Testis (tissue), 3 donors: ENCODE measurements around the gene PRUNE1. TPM values are rescaled to one million over a fixed set of nuclear protein-coding genes. Genes with fewer than 3 reads are reported as not detected.

ENCODE experiments used
- DNase-seq: peaks from one replicate; pipeline ENCODE4 v3.0.0-alpha.2; 2019
- H3K27ac ChIP-seq, 2 donors: fragments of 200-600 bp; sonication (generic); one replicate each; pipeline ENCODE4 v1.5.1; 2019
- H3K27me3 ChIP-seq: fragments of 200-600 bp; sonication (generic); one replicate; pipeline ENCODE4 v1.5.1; 2019
- H3K36me3 ChIP-seq: fragments of 200-600 bp; sonication (generic); one replicate; pipeline ENCODE4 v1.5.1; 2017; ENCODE audit warnings: low read depth; ENCODE audit errors: missing control alignments
- H3K4me1 ChIP-seq: fragments of 200-600 bp; sonication (generic); one replicate; pipeline ENCODE4 v1.5.1; 2019
- H3K4me3 ChIP-seq, 2 donors: fragments of 200-600 bp; sonication (generic); one replicate each; pipeline ENCODE4 v1.5.1; 2017 to 2019
- H3K9me3 ChIP-seq: fragments of 200-600 bp; sonication (generic); one replicate; pipeline ENCODE4 v1.5.1; 2017
- POLR2A ChIP-seq: fragments of 450-650 bp; IDR thresholded peaks from one replicate; pipeline ENCODE4 v1.6.1; 2017; ENCODE audit warnings: antibody characterized with exemption, mild to moderate bottlenecking, moderate library complexity
- WGBS, 2 donors: methylation state at CpG; one replicate each; pipeline ENCODE4 v1.1.5; 2018; 5-methylcytosine and 5-hydroxymethylcytosine counted together
- intact Hi-C: fragments of 100-400 bp; cut with DNase I; formaldehyde crosslinking; loops from one replicate; pipeline ENCODE4 v1.15.1; 2023; ENCODE audit warnings: low total_unique reads
- polyA plus RNA-seq: library from polyadenylated mRNA; stranded (reverse); fragments of 350-450 nt; fragmentation: Illumina TruSeq; extraction: RNeasy Lipid Tissue Mini Kit (QIAGEN cat#74804); gene quantifications from one replicate; pipeline ENCODE4 v1.2.3, GENCODE V29; 2014; ENCODE audit warnings: low read depth, low replicate concordance; ENCODE audit not compliant: insufficient read depth
- total RNA-seq, 2 donors: library from RNA; depleted of rRNA; stranded (reverse); fragments of >200 nt; gene quantifications; one replicate each; pipeline ENCODE4 v1.2.3, GENCODE V29; 2016
- TF ChIP-seq, protein P1 (sequence below), 3 experiments: fragments of 450-650 bp in 2 of 3; fragments of 200-600 bp in 1 of 3; sonication (generic) in 1 of 3; IDR thresholded peaks; one replicate each; pipeline ENCODE4 v1.5.1; 2016 to 2019; ENCODE audit warnings: antibody characterized with exemption in 3 of 3, mild to moderate bottlenecking in 2 of 3, moderate library complexity in 1 of 3

The PRUNE1 gene
- total and polyA plus RNA-seq, 3 donors from 2014 or later = 41.1 to 63.9 (median 45.5) TPM

DNA sequence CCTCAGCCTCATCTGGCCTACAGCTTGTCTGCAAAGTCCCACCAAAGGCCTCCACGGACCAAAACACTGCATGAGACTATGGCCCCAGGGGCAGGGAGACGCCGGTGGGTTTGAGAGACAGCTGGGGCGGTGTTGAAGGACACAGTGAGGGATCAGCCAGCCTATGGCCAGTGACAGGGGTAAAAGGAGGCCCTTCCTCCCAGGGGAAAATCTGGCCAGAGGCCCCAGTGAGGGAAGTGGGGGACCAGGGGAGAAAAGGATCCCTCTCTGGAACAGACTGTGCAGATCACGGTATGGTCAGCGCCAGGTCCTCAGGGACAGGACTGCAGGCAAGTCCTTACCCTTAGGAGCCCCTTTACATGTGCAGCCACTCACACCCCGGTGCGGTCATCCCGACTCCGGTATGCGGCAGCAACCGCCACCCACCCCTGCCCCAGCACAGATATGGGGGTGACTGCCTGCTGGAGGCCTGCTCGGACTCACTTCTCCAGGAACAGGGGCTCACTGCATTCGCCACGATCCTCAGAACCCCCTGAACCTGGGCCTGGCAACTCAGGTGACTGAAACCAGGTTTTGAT, 34.9 kb upstream of the PRUNE1 start:
- peaks cover 34% of the 10 kb centered on the region for H3K4me1 ChIP-seq
- peak; percentile 33 for DNase-seq
- WGBS, 2 donors = 5% methylated on average over 12 to 15 of the region's 15 CpGs
- peak overlapping the region; percentile 93 to 96 for H3K27ac ChIP-seq
- intact Hi-C loops = no loop called here
- H3K27me3 ChIP-seq = no peaks in the 10 kb centered on the region
- TF ChIP-seq POLR2A = no peak
- TF ChIP-seq, protein P1, sequence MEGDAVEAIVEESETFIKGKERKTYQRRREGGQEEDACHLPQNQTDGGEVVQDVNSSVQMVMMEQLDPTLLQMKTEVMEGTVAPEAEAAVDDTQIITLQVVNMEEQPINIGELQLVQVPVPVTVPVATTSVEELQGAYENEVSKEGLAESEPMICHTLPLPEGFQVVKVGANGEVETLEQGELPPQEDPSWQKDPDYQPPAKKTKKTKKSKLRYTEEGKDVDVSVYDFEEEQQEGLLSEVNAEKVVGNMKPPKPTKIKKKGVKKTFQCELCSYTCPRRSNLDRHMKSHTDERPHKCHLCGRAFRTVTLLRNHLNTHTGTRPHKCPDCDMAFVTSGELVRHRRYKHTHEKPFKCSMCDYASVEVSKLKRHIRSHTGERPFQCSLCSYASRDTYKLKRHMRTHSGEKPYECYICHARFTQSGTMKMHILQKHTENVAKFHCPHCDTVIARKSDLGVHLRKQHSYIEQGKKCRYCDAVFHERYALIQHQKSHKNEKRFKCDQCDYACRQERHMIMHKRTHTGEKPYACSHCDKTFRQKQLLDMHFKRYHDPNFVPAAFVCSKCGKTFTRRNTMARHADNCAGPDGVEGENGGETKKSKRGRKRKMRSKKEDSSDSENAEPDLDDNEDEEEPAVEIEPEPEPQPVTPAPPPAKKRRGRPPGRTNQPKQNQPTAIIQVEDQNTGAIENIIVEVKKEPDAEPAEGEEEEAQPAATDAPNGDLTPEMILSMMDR (IDR thresholded peaks at IDR 0.05) = no peak
- no peaks in the 10 kb centered on the region for H3K36me3 ChIP-seq
- H3K4me3 ChIP-seq = peak overlapping the region; percentile 78 to 83
- H3K9me3 ChIP-seq = no peaks in the 10 kb centered on the region

DNA sequence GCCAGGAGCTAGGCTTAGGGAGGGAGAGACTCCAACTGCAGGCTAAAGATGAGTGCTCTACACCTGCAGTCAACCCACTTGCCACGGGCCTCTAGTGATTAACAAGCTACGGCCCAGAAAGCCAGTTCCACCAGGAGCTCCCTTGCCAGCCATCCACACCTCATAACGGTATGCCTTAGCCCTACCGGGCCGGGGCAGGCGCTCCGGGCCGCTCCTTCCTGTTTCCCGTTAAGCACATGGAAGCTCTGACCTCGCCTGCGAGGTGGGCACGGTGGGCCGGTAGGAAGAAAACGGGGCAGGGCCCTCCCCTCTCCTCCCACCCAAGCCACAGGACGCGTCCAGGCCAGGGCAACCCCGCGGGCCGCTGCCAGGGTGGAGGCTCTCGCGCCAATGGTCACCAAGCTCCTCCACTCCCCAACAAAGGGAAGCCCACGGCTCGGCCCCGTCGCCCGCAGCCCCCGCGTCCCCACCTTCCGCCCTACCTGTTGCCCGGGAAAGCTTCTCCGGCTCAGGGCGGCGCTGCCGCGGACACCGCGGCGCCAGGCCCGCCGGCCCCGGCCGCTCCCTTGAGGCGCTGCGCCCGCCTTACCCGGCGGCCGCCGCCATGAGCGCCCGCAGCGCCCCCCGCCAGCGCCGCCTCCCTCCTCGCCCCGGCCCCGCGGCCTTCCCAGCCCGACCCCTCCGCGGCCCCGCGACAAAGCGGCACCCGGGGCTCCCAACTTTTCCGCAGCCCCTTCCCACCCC, 34.2 kb upstream of the PRUNE1 start:
- no peaks in the 10 kb centered on the region for H3K9me3 ChIP-seq
- H3K27ac ChIP-seq = peak overlapping the region; percentile 93 to 96
- H3K27me3 ChIP-seq = no peaks in the 10 kb centered on the region
- DNase-seq = peak; percentile 44
- intact Hi-C loops = no loop called here
- peaks cover 38% of the 10 kb centered on the region for H3K4me1 ChIP-seq
- H3K4me3 ChIP-seq = peak overlapping the region; percentile 78 to 83
- WGBS, 2 donors = 1% methylated on average over 35 of the region's 67 CpGs; no CpG with 5 or more reads in 1 of the 2 donors
- no peaks in the 10 kb centered on the region for H3K36me3 ChIP-seq
- no peak for TF ChIP-seq POLR2A
- TF ChIP-seq, protein P1 (IDR thresholded peaks at IDR 0.05) = no peak

DNA sequence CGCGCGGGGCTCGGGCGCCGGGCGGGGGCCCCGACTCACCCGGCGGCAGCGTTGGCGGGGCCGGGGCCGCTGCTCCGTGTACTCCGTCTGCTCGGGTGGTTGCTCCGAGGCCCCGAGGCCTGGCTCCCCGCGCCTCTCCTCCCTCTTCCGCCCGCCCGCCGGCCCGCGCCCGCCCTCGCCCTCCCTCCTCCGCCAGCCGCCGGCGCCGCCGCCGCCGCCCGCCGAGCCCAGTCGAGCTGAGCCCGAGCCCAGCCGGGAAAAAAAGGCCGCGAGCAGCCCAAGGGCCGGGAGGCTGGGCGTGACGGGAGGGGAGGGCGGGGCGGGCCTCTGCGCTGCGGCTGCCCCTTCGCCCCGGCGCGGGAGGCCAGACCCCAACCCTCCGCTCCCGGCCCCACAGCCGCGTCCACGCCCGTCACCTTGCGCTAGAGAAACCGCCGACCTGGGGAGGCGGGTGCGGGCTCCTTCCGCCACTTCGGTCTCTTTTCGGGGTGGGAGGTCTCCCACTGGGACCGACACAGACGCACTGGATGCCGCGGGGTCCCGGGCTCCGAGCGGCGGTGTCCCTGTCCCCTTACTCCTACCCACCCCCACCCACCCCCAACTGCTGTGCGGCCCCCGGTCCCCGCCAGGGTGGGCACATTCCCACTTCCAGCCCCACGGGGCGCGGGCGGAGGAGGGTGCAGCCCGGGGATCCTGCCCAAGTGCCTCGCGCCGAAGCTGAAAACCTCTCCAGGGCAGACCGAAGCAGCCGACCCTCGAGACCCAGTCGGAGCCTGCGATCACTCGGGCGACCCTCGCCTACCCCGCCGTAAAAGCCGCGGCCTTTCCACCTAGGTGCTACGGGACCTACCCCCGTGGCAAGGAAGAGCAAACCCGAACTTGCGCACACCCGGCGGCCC, 33.4 kb upstream of the PRUNE1 start, which contains the start of gene CERS2:
TSS of gene CERS2 (minus strand) at position 256 of the 899 bp plus-strand sequence. CDS start 5,745 bp downstream, outside the sequence.
- intact Hi-C loops = no loop called here
- no peaks in the 10 kb centered on the region for H3K27me3 ChIP-seq
- H3K9me3 ChIP-seq = no peaks in the 10 kb centered on the region
- no peak for TF ChIP-seq POLR2A
- TF ChIP-seq, protein P1 (IDR thresholded peaks at IDR 0.05) = no peak
- H3K4me1 ChIP-seq = peaks cover 45% of the 10 kb centered on the region
- DNase-seq = peak; percentile 74
- H3K36me3 ChIP-seq = no peaks in the 10 kb centered on the region
- H3K27ac ChIP-seq = peak within 1 kb of the TSS; percentile 93 to 96
- H3K4me3 ChIP-seq = peak within 1 kb of the TSS; percentile 78 to 83
- 7 to 10% methylated on average over 21 to 69 of the region's 106 CpGs for WGBS, 2 donors

DNA sequence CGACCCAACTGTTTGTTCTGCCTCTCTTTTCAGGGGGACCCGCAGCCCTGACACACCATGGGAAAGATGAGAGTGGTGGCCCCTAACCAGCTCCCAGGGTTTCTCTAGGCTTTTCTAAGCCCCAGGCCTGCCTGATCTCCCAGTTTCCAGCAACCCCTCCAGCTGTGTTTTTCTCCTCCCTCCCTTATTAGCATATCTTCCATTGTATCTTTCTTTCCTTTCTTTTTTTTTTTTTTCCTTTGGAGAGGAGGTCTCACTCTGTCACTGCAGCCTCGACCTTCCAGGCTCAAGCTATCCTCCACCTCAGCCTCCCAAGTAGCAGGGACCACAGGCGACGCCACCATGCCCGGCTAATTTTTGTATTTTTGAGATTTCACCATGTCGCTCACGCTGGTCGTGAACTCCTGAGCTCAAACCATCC, 31.8 kb upstream of the PRUNE1 start:
- intact Hi-C loops = no loop called here
- whole genome bisulfite sequencing, 2 donors = 91 to 95% methylated on average over 9 of the region's 9 CpGs
- peaks cover 41% of the 10 kb centered on the region for H3K4me1 ChIP-seq
- H3K9me3 ChIP-seq = no peaks in the 10 kb centered on the region
- no peak for TF ChIP-seq POLR2A
- TF ChIP-seq, protein P1 (IDR thresholded peaks at IDR 0.05) = no peak
- H3K36me3 ChIP-seq = no peaks in the 10 kb centered on the region
- DNase-seq = no peak
- H3K27me3 ChIP-seq = no peaks in the 10 kb centered on the region
- H3K4me3 ChIP-seq = no peak overlapping the region
- no peak overlapping the region for H3K27ac ChIP-seq
